ENCODE data around the gene SLK.
A peak's percentile ranks its signal among the peaks of the same experiment; 100 is the strongest.

SLK gene

DNA sequence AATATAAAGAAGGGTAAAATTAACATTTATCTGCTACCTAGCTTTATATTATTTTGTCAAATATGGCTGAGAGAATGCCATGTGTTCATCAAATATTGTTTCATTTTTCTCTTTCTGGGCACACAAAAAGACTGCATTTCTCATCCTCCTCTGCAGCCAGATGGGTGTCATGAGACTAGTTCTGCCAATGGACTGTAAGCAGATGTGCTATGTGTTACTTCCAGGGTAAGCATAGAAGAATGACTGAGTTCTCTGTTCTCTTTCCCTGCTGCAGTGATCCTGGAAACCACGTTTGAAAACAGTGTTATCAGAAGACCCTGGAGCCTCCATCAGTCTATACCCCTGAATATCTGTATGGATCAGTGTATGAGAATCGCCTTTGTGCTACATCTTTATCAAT lies 24.1 kb upstream of the SLK start:
- DNase-seq = no peak

DNA sequence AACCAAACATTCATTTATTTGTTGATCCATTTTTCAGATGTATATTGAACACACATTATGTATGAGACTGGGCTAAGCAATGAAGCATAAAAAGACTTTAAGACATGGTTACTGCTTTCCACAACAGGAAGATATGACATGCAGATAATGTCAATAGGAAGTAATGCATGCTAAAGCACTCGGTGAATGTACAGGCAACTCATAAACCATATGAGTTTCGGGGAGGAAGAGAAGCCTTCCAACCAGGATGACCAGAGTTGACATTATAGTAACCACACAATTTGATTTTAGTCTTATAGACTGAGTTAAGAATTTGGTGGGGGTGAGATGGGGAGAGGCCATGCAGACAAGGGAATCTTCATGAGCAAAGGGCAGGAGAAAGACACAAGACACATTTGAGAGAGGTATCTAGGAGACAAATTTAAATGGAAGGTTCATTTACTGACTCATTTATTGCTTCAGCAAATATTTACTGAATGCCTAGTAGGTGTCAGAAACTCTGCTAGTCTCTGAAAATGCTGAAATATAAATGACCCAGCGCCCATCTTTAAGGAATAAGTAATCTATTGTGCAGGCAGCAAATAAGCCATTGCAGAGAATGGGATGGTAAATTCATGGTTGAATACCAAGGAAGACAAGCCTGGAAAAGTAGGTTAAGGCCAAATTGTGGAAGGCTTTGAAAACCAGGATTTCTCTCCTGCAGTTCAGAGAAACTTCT lies 19.0 kb upstream of the SLK start:
- DNase-seq = no peak

DNA sequence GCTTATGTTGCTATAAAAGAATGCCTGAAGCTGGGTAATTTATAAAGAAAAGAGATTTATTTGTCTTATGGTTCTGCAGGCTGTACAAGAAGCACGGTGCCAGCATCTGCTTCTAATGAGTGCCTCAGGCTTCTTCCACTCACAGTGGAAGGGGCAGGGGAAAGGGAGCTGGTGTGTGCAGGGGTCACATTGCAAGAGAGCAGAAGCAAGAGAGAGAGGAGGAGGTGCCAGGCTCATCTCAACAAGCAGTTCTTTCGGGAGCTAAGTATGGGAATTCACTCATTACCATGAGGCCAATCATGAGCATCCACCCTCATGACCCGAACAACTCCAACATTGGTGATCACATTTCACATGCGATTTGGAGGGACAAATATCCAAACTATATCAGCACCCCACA lies 17.2 kb upstream of the SLK start:
- no peak for DNase-seq

DNA sequence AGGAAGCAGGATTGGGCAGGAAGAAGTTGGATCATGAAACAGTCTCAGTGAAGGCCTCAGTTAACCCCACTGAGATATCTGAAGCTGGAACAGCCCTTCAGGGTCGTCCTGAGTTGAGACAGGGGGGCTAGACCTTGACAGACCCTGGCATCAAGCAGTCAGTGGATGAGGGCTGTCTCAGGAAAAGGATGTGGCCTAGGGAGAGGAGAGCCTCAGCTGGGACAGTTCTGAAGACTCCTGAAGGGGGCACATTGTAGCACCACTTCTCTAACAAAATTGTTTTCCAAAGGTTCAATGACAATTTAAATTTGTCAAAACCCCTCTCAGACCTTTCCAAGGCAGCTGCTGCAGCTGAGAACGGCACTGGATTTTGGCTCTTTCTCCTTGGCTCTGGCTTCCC lies 15.8 kb upstream of the SLK start:
- DNase-seq = no peak

DNA sequence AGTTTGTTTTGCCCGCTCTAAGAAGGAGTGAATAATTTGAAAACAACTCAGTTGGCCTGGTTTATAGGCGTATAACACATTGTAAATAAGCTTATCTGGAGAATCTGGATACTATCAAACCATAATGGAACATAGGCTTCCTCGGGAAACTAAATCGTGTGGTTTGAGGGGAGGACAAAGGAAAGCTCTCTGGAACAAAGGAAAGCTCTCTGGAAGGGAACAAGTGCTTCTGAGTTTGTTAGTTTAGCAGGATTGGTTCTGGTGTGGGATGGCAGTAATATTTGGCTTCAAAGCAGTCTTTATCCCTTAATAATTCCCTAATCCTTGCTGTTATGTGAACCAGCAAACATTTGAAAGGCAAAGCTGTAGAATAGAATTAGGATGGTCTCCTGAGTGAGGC lies 15.0 kb upstream of the SLK start:
- no peak for DNase-seq

DNA sequence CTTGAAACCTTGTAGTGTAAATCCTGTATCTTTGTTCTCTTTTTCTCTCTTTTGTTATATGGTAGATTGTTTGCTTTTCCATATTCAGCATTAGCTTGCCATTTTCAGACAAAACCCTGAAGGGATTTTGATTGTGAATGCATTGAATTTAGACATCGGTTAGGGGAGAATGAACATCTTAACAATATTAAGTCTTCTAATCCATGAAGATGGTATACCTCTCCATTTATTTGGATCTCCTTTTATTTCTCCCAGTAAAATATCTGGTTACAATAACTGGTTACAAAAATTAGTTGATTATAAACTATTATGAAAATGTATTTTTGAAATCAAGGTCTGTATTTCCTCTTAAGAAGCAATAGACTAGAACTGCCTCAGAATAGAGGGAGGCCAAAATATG lies 12.4 kb upstream of the SLK start:
- DNase-seq = no peak

DNA sequence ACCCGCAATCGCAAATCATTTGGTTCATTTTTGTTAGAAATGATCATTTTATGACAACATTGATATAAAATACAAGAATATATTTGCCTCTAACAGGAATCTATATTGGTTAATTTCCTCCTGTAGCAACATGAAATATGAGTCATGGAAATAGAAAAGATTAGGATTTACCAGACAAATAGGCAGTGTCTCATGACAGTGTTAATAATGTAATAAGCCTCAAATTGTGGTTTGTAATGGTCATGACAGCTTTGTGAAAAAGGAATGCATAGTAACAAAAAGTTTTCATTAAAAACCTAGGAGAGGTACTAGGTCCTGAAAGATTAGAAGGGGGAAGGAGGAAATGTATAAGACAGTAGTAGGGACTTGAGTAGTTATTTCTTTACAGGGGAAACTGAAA lies 7.9 kb upstream of the SLK start:
- no peak for DNase-seq

DNA sequence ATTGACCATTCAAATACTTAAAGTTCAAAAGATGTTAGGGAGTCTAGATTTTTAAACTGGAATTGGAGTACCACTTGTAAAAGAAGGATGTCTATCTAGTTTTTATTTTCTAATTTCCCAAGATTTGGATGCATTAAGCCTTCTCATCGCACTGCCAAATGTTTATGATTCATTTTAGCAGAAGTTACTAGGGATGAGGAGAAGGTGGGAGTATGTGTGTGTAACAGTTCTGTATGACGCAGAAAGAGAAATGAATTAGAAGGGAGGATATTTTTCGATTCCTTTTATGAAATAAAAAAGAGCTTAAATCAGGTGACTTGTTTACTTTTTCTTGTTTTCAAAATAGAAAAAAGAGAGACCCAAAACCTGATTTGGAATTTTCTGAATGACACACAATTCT lies 6.8 kb upstream of the SLK start:
- DNase-seq = no peak

DNA sequence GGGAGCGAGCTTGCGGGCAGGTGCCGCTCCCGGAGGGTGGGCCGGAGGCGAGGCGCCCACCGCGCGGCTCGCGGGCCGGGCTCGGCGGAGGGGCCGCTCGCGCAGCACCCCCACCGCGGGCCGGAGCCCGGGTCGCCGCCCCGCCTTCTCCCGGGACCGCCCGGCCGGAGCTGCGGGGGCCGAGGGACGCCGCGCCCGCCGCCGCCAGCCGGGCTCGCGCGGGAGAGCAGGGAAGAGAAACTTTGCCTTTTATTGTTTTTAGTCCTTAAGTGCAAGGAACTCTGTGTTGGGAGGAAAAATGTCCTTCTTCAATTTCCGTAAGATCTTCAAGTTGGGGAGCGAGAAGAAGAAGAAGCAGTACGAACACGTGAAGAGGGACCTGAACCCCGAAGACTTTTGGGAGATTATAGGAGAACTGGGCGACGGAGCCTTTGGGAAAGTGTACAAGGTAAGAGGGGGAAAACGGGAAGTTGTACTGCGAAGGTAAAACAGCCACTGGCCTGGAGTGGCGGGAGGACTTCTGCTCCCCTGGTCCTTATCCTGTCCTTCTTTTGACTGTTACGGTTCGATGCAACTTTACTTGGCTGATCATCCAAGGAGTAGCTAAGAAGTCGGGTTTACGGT lies 620 bp downstream of the SLK start:
- DNase-seq = peak; percentile 60

DNA sequence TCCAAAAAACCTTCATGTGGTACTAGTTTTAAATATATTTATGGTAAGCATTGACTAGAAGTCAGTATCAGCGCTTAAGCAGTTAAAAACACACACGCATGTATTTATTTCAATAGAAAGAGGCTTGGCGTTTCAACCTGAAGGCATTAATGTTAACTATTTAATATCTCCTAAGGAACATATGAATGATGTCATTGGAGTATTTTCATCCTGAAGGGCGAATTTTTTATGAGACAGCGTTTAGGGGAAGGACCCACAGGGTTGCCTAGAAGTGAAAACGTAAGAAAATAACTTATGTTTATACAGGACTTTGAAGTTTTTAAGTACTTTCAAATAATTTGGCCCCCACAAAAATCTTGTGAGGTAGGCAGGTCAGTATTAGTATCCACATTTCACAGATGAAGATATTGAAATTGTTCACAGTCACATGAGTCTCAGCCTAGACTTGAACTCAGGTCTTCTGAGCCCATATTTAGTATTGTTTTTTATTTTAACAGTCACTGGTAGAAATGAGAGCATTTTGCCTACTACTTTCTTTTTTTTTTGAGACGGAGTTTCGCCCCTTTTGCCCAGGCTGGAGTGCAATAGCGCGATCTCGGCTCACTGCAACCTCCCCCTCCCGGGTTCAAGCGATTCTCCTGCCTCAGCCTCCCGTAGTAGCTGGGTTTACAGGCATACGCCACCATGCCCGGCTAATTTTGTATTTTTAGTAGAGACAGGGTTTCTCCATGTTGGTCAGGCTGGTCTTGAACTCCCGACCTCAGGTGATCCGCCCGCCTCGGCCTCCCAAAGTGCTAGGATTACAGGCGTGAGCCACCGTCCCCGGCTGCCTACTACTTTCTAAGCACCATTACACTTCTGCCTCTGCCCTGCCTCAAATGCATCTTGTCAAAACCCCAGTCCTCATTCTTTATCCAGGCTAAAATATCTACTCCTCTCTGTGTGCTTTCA lies 1.8 kb downstream of the SLK start:
- no peak for DNase-seq

DNA sequence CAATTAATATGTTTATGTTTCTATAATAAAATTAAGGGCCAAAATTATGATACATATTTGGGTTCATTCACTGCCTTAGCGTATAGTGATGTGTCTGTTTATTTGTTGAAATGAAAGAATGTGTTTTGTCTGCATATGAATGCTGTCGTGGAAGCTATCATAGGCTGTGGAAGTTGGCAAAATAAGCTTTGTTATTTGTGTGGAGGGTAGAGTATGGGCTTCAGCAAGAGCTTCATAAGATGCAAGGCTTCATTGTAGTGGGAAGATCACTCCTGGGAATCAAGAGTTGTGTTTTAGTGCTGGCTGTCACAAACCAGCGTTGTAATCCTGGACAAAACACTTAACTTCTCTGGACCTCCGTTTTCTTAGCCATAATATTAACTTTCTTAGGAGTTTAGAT lies 2.5 kb downstream of the SLK start:
- no peak for DNase-seq

DNA sequence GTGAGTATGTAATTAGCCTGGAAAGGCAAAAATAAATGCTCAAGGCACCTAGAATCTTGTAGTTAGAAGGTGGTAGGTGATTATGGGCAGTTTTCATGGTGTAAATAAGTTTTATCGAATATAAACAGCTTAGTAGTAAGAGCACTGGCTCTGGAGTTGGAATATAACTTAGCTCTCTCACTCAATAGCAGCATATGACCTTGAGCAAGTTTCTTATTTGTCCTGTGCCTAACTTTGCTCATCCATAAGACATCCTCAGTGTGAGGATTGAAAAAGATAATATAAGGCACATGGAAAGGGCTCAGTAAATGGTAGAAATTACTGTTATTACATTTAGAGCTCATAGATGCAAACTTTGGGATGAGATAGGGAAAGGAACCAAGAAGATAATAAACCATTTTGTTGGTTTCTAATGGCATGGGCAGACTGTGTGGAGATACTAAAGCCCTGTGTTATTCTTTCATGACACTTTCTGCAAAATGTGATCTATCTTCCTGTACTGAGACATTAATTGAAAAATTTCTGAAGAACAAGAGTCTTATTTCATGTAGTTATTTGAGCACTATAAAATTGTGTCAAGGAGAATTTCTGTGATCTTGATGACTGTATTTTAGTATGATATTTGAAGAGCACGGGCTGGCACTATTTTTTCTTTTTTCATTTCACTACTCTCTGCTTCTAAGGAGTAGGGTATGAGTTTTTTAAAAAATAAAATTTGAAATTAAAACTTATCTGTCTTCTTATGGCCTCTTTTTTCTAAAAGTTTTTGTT lies 3.1 kb downstream of the SLK start:
- no peak for DNase-seq

DNA sequence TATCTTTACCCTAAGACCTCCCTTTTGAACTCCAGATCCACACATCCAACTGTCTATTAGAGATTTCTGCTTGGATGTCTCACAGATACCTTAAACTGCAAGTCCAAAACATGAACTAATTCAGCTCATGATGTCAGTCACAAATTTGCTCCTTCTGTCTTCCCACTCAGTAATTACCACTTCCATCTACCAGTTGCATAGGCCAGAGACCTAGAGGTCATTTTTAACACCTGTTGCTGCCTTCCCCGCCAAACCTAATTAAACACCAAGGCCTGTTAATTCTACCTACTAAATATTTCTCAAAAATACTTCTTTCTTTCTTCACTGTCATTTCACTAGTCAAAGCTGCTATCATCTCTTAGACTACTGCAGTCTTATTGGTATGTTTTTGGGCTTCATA lies 8.2 kb downstream of the SLK start:
- no peak for DNase-seq

DNA sequence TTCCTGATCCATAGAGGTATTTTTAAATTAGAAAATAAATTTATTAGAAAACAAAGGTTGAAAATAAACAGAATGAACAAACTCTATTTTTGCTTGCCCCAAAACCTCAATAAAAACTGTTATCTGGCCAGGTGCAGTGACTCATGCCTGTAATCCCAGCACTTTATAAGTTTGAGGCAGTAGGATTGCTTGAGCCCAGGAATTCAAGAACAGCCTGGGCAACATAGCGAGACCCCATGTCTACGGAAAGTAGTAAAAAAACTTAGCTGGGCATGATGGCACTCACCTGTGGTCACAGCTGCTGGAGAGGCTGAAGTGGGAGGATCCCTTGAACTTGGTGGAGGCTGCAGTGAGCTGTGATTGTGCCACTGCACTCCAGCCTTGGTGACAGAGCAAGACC lies 10.3 kb downstream of the SLK start:
- DNase-seq = no peak

DNA sequence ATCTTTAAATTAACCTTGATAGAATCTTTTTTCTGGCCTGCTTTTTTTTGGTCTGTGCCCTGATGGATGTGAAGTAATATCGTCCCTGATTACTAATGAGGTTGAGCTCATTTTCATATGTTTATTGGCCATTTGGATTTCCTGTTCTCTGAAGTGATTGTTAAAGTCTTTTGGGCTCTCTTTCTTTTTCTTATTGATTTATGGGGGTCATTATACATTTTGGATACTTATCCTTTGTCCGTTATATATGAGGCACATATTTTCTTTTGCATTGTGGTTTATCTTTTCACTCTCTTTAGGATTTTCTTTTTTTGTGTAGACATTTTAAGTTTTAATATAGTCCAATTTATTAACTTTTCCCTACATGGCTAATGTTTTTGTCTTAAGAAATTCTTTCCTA lies 12.6 kb downstream of the SLK start:
- no peak for DNase-seq

DNA sequence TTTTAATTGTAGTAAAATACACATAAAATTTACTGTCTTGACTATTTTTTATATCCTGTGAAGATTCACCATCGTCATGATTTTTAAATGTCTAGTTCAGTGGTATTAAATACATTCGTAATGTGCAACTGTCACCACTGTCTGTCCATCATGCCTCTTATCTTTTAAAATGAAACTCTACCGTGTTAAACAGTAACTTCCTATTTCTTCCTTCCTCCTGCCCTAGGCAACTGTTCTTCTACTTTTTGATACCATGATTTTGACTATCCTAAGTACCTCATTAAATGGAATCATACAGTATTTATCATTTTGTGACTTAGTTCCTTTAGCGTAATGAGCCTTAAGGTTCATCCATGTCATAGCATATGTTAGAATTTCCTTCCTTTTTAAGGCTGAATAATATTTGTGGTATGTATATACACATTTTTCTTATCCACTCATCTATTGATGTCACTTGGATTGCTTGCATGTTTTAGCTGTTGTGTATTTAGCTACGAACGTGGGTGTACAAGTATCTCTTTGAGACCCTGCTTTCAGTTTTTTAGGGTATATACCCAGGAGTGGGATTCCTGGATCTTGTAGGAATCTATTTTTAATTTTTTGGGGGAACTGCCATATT lies 13.5 kb downstream of the SLK start:
- no peak for DNase-seq

DNA sequence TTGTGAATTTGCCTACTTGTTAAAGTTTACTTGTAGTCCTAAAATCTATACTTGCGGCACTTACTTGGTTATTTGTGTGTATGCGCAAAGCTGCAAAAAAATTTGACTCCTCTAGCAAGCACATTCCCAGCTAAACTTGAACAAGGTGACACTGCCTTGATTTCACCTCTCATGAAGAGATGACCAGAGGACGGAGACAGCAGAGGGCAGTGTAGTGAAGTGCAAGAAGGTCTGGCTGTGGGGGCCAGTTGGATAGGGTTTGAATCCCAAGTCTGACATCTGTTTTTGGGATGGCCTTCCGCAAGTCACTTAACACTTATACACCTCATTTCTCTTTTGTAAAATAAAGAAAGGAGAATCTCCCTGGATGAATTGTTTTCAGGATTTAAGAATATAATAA lies 15.7 kb downstream of the SLK start:
- no peak for DNase-seq

DNA sequence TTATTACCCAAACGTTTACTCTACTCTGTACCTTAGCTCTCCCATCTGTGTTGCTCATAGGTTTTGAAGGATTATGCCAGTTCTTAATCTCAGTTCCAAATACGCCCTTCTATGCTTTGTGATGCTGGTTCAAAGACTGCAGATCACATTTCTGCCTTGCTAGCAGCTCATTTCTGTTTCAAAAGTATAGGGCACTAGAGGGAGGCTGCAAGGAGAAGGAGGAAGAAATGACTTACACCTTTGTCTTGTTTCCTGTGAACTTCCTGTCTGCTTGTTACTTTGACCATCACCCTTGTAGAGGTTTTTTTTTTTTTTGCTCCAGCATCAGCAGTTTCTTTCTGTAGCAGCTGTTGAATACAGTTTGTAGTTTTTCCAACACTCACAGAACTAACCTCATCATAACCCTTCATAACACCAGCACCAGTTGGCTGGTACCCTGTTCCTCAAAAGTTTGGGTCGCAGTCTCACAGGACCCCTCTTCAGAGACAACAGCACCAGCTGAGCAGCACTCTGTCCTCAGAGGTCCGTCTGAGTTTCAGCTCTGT lies 16.5 kb downstream of the SLK start:
- DNase-seq = no peak

DNA sequence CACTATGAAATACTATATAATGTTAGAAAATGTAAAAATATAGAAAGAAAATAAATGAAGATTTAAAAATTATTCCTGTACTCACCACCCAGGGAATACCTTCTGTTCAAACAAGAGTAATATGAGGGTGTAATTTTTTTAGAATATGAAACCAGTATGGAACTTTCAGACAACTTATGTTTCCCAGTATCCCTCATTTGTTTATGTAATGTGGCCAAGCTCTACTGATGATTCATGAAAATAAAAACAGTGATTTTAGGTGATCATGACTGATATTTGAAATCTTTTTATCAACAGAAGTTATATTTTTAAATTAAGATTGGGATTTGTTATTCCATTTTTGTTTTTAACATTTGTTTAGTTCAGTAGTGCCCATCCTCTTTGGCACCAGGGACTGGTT lies 18.8 kb downstream of the SLK start:
- DNase-seq = no peak

DNA sequence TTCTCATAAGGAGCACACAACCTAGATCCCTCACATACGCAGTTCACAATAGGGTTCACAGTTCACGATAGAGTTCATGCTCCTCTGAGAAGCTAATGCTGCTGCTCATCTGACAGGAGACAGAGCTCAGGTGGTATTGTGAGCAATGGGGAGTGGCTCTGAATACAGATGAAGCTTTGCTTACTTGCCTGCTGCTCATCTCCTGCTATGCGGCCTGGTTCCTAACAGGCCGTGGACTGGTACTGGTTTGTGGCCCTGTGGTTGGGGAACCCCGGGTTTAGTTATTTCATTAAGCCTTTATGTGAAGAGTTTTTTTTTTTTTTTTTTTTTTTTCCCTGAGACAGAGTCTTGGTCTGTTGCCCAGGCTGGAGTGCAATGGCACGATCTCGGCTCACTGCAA lies 19.4 kb downstream of the SLK start:
- DNase-seq = no peak

DNA sequence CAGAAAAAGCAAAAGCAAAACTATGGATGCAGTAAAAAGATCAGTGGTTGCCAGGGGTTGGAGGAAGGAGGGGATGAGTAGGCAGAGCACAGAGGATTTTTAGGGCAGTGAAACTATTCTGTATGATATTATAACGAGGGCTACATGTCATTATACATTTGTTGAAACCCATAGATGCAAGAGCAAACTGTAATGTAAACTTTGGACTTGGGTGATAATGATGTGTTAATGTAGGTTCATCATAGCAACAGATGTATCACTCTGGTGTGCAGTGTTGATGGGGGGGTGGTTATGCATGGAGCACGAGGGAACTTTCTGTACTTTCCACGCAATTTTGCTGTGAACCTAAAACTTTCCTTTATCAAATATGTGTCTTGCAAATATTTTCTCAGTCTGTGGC lies 23.2 kb downstream of the SLK start:
- no peak for DNase-seq

DNA sequence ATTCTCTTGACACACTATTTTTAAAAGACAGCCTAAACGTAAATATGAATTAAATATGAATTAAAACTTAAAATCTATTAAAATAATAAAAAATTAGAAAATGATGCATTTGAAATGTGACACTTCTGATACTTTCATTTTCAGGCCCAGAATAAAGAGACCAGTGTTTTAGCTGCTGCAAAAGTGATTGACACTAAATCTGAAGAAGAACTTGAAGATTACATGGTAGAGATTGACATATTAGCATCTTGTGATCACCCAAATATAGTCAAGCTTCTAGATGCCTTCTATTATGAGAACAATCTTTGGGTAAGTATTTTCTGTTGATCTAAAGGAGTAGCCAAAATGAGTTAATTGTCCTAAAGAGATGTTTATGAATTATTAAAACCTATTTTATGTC lies 23.6 kb downstream of the SLK start:
- DNase-seq = no peak
